ENCODE results near the gene HOXC12.

GRCh38 chr12:53935383-53936341 is 19.0 kb upstream of the HOXC12 start:
- TF ChIP-seq CTCF (IDR thresholded peaks at IDR 0.05) (no peak), POLR2AphosphoS5 (IDR thresholded peaks at IDR 0.05) (no peak)

All from suprapubic skin (tissue), 3 donors.